Measurements from ENCODE around the gene MYL5. TPM values are rescaled to one million over a fixed set of nuclear protein-coding genes. Genes with fewer than 3 reads are reported as not detected.

The MYL5 gene
- total RNA-seq, 4 donors from 2014 or later, result 8.7 to 19.0 (median 9.4) TPM

- ATAC-seq (ENCODE audit: low FRiP score), result no peak
- no peak for DNase-seq (ENCODE audit: low spot score)
Observed at GRCh38 chr4:676871-677235, 2.5 kb downstream of the MYL5 start.

GRCh38 chr4:677431-678293 lies 3.3 kb downstream of the MYL5 start:
- DNase-seq (ENCODE audit: low spot score) (no peak), ATAC-seq (ENCODE audit: low FRiP score) (no peak)
- no peak for TF ChIP-seq CTCF (IDR thresholded peaks at IDR 0.05)

More at GRCh38 chr4:676871-677235, 2.5 kb downstream of the MYL5 start:
- TF ChIP-seq CTCF (IDR thresholded peaks at IDR 0.05), result no peak

GRCh38 chr4:678331-679103 lies 4.2 kb downstream of the MYL5 start:
- TF ChIP-seq CTCF (IDR thresholded peaks at IDR 0.05), result no peak
- ATAC-seq (ENCODE audit: low FRiP score) (no peak), DNase-seq (ENCODE audit: low spot score) (no peak)

- no peak for ATAC-seq (ENCODE audit: low FRiP score)
- TF ChIP-seq CTCF (IDR thresholded peaks at IDR 0.05), result no peak
- DNase-seq (ENCODE audit: low spot score), result no peak
Observed at GRCh38 chr4:679104-679481, 4.8 kb downstream of the MYL5 start.

GRCh38 chr4:679629-680028 lies 5.3 kb downstream of the MYL5 start:
- TF ChIP-seq CTCF (IDR thresholded peaks at IDR 0.05), result no peak
- ATAC-seq (ENCODE audit: low FRiP score) (no peak), DNase-seq (ENCODE audit: low spot score) (no peak)

- no peak for DNase-seq (ENCODE audit: low spot score)
- no peak for ATAC-seq (ENCODE audit: low FRiP score)
- no peak for TF ChIP-seq CTCF (IDR thresholded peaks at IDR 0.05)
Observed at GRCh38 chr4:680091-680490, 5.7 kb downstream of the MYL5 start.
